GM18508 (cell line): ENCODE measurements around the gene P2RY6.

ENCODE experiments used
- ATAC-seq: cut with Tn5 transposase; IDR thresholded peaks from one replicate; pipeline ENCODE4 v1.9.1; 2021; ENCODE audit warnings: moderate number of reproducible peaks; ENCODE audit not compliant: insufficient read depth, unreplicated experiment

P2RY6 gene

DNA sequence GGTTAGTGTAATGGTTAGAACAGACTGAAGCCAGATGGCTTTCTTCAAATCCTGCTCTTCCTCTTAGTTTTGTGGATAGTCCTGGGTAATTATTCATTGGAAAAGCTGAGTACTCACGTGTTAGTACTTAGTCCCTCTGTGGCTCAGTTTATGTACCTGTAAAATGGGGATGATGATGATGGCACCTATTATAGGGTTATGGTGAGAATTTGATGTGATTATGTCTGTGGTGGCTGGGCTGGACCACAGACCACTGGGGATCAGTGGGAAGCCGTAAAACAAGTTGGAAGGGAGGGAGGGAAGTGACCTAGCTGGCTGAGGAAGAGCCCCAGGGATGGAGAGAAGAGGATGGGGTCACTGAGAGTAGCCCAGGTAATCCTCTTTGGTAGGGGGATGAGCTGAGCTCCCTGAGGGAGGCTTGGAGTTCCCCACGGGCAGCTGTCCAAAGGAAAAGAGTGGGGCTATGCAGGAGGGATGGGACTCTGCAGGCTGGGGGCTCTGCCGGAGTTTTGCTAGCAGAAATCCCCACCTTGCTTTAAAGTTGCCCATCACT lies 55.8 kb downstream of the P2RY6 start:
- no peak for ATAC-seq

DNA sequence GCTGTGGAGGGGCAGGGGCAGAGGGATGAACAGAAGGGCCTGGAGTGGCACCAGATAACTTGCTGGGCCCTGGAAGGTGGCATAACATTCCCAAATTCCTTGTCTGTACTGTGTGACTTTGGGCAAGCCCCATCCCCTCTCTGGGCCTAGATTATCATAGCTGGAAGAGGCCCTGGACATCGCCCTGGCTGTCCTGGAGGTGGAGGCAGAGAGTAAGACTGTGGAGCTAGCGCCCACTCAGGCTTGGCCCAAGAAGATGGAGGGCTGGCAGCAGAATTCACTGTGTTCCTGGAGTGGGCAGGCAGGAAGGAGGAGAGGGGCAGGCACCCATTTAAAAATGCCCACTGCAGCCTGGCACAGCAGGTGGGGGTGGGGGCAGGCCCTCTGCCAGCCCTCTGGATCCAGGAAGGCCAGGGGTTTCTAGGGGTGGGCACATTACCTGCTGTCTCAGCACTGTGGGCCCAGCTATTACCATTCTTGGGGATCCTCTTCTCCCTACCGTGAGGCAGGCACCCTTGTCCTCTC lies 58.5 kb downstream of the P2RY6 start:
- no peak for ATAC-seq

DNA sequence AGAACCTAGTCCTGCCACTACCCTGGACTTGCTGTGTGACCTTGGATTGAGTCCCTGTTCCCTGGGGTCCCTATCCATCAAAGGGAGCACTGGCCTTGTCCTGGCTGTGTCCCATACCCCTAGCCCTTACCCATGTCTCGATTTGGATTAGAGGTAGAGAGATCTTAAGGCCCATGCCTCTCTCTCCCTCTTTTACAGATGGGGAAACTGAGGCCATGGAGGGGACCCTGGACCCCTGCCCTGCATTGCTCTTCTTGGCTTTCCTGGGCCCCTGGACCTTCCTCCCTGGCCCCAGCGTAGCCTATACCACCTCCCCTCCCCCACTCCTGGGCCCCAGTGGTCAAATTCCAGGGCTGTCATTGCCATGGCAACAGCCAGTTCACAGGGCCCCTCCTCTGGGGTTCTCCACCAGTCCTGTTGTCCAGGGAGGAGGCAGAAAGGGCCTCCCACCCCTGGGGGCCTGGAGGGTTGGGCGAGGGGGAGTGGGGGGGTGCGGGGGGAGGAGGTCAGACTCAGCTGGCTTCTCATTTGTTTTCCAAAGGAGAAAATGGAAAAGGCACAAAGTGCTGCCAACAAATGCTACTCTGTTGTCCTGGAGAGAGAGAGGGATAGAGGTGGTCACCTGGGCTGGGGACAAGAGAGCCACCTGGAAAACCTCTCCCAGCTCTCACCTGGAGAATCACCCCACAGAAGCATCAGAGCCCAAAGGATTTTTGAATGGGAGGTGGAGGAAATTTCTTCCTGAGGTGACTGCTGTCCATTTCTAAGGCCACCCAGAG lies 59.2 kb downstream of the P2RY6 start:
- ATAC-seq = no peak

DNA sequence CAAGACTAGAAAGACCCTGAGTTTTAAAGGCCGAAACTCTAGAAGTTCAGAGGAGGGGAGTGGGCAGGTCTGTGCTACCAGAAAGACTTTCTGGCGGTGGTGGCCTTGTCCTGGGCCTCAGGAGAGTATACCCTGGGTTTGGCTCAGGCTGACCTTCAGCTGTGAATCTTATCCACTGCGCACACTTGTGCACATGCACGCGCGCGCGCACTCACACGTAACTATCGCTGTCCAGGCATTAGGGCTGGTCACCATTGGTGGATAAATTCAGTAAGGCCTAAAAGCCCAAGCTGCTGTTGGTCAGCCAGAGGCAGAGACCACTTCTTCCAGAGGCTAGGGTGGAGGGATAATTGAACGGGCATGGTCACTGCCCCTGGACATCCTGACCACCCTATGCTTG lies 61.0 kb downstream of the P2RY6 start:
- no peak for ATAC-seq

DNA sequence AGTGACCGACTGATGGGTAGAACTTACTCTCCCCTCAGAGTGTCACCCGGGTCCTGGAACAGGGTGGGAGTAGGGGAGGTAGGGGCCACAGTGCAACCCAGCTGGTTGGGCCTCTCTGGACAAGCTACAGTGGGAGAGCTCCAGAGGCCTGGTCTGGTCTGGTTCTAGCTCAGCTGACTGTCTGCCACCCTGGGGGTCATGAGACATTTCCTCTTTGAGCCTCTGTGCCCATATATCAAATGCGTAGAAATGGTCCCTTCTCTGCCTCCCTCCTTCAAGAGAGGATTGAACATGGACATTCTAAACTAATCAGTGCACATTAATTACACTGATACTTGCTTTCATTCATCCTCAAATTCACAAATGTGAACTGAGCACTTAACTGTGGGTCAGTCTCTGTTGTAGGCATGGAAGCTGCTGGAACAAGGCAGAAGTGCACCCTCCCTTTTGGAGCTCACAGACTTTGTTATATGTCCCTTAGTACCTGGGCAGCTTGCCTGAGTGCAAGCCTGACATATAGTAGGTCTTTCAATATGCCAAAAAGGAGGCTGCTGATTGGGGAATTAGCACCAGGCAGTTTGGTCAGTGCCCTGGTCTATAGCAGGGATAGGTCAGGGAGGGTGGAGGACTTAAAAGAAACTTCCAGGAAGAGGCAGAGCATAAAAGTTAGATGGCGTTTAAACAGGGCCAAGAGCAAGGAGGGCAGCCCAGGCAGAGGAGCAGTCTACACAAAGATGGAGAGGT lies 61.7 kb downstream of the P2RY6 start:
- no peak for ATAC-seq

DNA sequence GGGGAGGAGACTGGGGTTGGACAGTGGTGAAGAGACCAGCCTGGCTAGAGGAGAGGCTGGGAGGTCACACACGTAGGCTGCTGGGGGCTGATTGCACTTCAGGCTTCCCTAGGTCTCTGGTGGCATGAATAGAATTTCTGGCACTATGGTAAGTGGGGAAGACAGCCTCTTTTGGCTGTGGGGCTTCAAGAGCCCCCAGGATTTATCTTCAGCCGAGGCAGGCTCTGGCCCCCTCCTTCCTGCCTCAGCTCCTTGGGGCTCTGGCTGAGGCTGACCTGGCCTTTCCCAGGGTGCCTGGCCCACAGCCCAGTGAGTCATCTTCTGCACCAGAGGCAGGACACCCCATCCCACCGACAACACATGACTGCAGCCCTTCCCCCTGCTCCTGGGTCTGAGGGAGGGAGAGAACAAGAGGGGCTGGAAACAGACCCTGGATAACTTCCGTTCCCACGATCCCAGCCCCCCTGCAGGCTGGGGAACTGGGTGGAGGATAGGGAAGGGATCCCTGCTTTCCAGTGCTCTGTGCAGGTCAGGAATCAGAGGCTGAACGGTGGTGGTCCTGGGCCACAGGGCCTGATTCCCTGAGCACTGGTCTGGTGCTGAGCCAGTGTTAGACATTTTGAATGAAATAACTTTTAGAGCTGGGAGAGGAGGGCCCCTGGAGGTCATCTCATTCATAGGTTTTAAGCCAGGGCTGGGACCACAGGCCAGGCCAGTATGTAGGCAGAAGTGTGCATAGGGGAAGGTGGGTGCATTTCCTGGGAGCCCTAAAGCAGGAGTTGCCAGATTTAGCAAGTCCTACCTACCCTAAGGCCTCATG lies 62.5 kb downstream of the P2RY6 start:
- no peak for ATAC-seq

DNA sequence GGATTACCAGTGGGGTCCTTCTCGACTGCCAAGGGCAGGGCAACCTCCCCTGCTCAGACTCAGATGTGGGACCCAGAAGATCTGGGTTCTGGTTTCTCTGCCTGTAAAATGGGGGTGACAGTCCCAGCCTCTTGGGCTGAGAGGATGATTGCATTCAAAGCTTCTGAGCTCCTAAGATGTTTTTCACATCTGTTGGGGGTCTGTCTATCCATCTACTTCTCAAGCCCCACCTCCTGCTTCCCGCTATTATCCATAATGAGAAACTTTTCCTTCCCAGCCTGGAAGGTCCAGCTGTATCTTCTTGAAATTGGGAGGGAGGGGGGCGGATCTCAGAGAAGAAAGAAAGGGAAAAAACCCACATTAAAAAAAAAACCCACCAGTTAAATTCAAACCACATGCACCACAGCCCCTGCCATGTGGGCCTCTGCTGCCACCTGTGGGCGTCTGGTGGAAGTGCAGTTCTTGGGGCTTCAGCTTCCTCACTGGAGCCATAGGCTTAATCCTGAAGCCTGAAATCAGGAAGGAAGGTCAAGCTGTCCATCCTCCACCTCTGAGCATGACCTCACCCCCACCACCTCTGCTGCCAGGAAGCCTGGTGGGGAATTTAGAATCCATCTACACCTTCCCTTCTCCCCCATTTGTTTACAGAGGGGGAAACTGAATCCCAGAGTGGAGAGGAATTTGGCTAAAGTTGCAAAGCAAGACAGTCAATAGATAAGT lies 63.2 kb downstream of the P2RY6 start:
- ATAC-seq = no peak

DNA sequence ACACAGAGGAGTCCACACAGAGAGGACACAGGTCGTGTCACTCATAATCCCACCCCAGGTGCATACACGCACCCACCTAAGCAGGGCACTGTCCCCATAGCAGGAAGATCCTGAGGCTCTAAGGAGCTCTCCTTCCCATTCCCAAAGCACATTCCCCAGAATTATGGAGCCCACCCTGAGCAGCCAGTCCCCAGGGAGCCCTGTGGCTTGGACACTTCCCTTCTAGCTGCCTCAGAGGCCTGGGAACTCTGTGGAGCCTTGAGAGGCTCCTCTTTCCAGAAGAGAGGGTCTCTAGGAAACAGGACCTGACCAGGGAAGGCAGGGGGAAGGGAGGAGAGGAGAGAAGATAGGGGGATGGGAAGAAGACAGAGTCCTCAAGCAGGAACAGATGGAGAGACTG lies 65.7 kb downstream of the P2RY6 start:
- ATAC-seq = no peak

DNA sequence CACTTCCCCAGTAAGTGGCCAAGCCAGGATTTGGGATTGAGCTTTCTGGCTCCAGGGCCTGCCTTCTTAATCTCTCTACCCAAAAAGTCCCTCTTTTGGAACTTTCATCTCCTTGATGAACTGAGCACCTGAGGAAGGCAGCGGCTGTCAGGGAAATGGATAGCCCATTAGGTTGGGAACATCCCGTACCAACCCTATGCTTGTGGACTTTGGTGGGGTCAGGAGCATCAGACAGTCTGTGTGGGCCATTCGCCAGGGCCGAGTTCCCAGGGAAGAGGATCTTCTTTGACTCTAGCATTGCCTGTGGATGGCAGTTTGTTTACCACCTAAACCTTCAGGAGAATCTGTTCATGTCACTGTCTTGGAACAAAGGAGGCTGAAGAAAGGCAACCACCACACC lies 66.1 kb downstream of the P2RY6 start:
- no peak for ATAC-seq

DNA sequence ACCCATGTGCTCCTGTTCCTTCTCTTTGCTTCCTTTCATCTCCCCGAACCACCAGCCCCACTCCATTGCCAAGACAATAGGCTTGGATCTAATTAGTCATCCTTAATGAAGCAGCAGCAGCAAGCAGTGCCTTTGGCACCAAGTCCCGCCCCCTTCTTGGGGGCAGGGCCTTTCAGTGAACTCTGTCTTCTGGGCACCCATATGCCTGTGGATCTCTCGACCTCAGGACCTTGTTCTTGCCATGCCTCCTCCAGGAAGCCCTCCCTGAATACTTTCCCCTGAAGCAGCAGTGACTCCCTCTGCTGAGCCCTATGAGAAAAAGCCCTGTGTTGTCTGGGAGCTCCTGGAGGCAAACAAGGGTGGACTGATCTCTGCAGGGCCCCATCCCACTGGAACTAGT lies 68.0 kb downstream of the P2RY6 start:
- ATAC-seq = no peak

DNA sequence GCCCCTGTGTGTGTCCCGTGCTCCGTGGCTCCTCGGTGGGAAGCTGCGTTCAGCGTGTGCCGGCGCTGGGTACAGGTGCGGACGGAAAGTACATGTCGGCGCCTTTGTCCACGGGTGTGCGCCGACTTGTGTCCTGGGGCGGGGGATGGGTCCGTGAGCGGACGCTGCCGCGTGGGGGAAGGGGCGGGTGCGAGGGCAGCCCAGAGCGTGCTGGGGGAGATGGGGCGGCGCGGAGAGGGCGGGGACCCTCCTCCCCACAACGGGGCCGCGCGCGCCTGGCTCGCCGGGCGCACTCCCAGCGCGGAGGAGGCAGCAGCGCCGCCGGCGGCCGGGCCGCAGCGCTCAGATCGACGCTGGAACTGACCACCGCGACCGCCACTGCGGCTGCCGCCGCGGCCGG lies 70.5 kb downstream of the P2RY6 start:
- no peak for ATAC-seq

DNA sequence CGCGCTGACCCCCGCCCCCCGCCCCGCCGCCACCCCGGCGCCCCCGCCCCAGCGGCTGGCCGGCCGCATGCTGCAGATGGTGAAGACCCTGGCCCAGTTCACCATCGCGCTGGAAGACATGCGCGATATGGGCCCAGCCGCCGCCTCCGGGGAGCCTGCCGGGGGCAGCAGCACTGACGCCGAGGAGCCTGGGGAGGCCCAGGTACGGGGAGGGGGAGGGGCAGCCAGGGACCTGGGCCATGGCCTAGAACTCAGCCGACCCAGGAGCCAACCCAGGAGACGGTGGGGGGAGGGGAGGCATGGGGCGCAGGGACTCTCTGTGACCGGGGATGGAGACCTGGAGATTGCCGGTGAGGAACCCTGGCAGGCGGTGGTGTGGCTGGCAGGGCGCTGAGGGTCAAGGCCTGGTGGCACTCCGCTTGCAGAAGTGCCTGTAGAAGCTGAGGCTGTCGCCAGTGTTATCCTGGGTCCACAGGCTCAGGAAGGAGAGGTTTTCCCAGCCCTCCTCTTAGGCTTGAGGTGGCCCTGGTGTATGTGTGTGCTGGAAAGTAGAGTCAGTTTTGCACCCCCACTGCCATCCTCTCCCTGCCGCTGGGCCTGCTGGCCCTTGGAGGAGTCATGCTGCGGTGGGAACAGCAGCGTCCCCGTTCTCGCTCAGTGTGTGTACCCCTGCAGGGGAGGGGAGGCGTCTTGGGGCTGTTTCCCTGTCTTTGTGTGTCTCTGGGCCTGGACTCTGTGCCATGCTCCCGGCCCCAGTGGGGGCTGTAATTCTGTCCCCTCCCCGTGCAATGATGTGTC lies 71.1 kb downstream of the P2RY6 start:
- no peak for ATAC-seq

DNA sequence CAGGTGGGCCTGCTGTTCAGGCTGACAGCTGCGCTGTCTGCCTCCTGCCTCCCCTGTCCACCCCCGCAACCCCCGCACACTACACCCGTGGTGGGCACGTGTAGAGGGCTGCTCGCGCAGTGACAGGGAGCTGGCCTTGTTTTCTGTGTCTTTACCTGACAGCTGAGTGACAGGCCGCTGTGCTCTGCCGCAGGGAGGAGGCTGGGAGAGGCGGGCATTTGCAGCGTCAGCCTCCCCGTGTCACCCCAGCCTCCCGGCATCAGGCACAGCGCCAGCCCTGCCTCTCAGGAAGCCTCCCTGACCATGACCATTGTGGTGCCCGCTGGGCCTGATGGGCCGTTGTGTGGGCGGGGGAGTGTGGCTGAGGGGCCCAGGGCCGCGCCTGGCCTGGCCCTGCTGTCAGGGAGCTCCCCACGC lies 72.1 kb downstream of the P2RY6 start:
- ATAC-seq = no peak

DNA sequence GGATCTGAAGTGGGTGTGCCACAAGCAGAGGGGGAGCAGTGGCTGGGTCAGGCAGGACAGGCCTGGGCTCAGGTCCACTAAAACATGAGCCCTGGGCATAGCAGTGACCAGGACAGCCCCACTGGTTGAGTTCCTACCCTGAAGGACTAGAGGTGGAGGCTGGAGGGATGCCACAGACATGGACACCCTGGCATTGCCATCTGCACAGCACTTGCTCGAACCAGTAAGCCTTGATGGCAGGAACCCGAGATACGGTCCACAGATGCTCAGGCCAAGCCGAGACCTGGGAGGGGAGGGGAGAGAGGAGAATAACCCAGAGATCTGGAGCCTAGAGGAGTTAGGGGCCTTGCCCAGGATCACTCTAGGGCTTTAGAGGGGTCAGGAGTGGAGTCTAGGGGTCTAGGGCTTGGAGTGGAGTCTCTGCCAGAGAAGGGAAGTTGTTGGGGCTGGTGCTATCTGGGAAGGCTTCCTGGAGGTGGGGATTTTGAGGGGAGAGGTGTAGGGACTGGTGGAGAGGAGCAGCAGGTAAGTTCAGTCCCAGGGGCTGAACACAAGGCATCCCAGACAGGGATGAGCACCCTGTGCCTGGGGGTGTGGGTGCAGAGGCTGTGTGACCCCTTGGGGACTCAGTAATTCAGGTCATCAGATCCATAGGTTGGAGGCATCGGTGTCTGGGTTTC lies 73.5 kb downstream of the P2RY6 start:
- no peak for ATAC-seq

DNA sequence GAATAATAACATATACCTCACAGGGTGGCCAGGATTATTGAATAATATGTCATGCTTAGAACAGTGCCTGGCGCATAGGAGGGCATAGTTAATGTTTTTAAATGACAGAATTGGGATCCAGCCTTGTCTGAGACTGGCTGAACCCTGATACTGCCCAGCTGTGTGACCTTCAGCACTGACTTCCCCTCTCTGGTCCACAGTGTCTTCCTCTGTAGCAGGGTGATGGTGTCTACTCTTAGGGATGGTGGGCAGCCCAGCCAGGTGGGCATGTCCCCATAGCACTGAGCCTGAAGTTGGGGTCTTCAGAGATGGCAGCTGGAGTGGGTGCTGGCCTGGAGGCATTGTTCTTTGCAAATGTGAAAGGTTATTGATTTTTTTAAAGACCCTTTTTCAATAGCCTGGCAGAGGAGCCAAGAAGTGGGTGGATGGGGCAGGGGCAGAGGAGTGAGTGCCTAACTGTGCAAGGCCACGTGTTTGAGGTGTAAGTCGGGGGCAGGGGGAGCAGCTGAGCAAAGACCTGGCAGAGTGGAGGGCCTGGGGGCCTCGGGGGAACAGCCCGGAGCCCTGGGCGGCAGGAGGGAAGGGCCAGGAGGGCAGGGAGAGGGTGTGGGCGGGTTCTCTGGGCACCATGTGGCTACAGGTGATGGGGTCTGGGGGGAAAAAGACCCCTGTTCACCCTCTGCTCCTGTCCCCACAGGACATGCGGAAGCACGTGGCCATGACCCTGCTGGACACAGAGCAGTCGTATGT lies 74.2 kb downstream of the P2RY6 start:
- ATAC-seq = no peak

DNA sequence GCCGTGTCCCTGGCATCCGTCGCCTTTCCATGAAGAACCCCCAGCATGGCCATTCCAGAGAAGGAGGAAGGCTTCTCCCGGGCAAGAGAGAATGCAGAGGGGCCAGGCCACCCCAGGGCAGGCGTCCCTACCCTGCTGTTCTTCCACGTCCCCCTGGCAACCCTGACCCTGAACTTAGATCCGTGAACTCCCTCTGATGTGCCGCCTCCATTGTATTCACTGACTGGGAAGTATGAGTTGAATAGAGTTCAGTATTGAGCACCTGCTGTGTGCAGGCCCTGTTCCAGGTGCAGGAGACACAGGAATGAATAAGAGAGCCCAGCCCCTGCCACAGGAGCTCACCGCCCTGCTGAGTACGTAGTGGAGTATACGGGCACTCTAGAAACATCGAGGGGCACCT lies 74.9 kb downstream of the P2RY6 start:
- no peak for ATAC-seq
